ENCODE measurements around the gene PRPF38B. TPM values are rescaled to one million over a fixed set of nuclear protein-coding genes. Genes with fewer than 3 reads are reported as not detected.

Gene PRPF38B
- total RNA-seq, 1 donor from 2014 or later: 21.1 TPM

- Histone ChIP-seq H3K4me3 (ENCODE audit: low read depth, low read length) (no peak overlapping the region), H3K36me3 (ENCODE audit: control insufficient read depth, insufficient read depth, low read length) (no peaks in the 10 kb centered on the region), H3K27me3 (ENCODE audit: control insufficient read depth, insufficient read depth, low read length) (no peaks in the 10 kb centered on the region)
- TF ChIP-seq, protein P1, sequence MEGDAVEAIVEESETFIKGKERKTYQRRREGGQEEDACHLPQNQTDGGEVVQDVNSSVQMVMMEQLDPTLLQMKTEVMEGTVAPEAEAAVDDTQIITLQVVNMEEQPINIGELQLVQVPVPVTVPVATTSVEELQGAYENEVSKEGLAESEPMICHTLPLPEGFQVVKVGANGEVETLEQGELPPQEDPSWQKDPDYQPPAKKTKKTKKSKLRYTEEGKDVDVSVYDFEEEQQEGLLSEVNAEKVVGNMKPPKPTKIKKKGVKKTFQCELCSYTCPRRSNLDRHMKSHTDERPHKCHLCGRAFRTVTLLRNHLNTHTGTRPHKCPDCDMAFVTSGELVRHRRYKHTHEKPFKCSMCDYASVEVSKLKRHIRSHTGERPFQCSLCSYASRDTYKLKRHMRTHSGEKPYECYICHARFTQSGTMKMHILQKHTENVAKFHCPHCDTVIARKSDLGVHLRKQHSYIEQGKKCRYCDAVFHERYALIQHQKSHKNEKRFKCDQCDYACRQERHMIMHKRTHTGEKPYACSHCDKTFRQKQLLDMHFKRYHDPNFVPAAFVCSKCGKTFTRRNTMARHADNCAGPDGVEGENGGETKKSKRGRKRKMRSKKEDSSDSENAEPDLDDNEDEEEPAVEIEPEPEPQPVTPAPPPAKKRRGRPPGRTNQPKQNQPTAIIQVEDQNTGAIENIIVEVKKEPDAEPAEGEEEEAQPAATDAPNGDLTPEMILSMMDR (IDR thresholded peaks at IDR 0.05; ENCODE audit: insufficient read depth, low read length, poor library complexity, severe bottlenecking): no peak
- no peak for DNase-seq (ENCODE audit: low read depth)
These were observed 5.3 kb upstream of the PRPF38B start for GRCh38 chr1:108686614-108687313.

DNA sequence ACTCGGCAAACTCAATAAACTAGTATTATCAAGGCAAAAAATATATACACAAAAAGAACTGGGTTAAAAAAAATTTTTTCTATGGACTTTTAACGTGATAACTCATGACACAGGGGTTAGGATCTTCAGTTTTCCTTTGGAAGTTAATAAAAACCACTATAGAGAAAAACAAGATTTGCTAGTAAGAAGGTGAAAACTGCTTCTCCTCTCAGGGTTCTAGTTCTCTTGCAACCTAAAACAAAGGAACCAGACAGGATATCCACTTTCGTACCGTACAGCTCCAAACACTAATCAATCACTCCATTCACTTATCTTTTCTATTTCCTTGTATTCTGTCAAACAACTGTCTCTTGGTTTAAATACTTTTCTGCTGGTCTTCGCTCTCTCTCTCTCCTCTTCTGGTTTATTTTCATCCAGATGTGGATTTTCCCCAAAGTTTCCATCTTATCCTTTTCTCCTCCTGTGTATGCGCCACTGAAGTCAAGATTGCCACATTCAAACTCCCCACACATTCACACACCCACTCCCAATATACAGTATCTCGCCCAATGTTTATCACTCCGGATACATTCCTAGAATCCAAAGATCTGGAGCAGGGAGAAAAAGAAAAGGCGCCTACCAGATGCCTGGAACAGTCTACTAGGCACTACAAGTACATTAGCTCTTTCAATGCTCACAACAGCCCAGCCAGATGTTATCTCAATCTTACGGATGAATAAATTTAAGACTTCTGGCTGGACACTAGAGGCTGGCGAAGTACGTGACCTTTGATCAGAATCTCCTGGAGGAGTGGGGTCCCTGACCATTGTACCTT lies 775 bp upstream of the PRPF38B start:
- DNase-seq (ENCODE audit: low read depth): no peak
- TF ChIP-seq, protein P1 (IDR thresholded peaks at IDR 0.05; ENCODE audit: insufficient read depth, low read length, poor library complexity, severe bottlenecking): no peak
- H3K36me3 ChIP-seq (ENCODE audit: control insufficient read depth, insufficient read depth, low read length): no peaks in the 10 kb centered on the region
- H3K27me3 ChIP-seq (ENCODE audit: control insufficient read depth, insufficient read depth, low read length): no peaks in the 10 kb centered on the region
- H3K4me3 ChIP-seq (ENCODE audit: low read depth, low read length): peak overlapping the region; percentile 96

- Histone ChIP-seq H3K36me3 (ENCODE audit: control insufficient read depth, insufficient read depth, low read length) (no peaks in the 10 kb centered on the region), H3K4me3 (ENCODE audit: low read depth, low read length) (peak overlapping the region; percentile 96), H3K27me3 (ENCODE audit: control insufficient read depth, insufficient read depth, low read length) (no peaks in the 10 kb centered on the region)
- DNase-seq (ENCODE audit: low read depth): no peak
- TF ChIP-seq, protein P1 (IDR thresholded peaks at IDR 0.05; ENCODE audit: insufficient read depth, low read length, poor library complexity, severe bottlenecking): peak; percentile 37
These were observed 880 bp downstream of the PRPF38B start for GRCh38 chr1:108692724-108693655.

- peaks cover 1% of the 10 kb centered on the region for H3K36me3 ChIP-seq (ENCODE audit: control insufficient read depth, insufficient read depth, low read length)
- TF ChIP-seq, protein P1 (IDR thresholded peaks at IDR 0.05; ENCODE audit: insufficient read depth, low read length, poor library complexity, severe bottlenecking): no peak
- no peak for DNase-seq (ENCODE audit: low read depth)
- no peaks in the 10 kb centered on the region for H3K27me3 ChIP-seq (ENCODE audit: control insufficient read depth, insufficient read depth, low read length)
- no peak overlapping the region for H3K4me3 ChIP-seq (ENCODE audit: low read depth, low read length)
These were observed 3.4 kb downstream of the PRPF38B start for GRCh38 chr1:108695535-108695934.

- TF ChIP-seq, protein P1 (IDR thresholded peaks at IDR 0.05; ENCODE audit: insufficient read depth, low read length, poor library complexity, severe bottlenecking): no peak
- H3K36me3 ChIP-seq (ENCODE audit: control insufficient read depth, insufficient read depth, low read length): peaks cover 1% of the 10 kb centered on the region
These were observed 7.5 kb downstream of the PRPF38B start for GRCh38 chr1:108699375-108700332.

More at GRCh38 chr1:108699375-108700332, 7.5 kb downstream of the PRPF38B start:
- DNase-seq (ENCODE audit: low read depth): no peak
- H3K4me3 ChIP-seq (ENCODE audit: low read depth, low read length): no peak overlapping the region
- H3K27me3 ChIP-seq (ENCODE audit: control insufficient read depth, insufficient read depth, low read length): no peaks in the 10 kb centered on the region
